Neutrophil (primary cell): ENCODE data around the gene ANO6.
A peak's percentile ranks its signal among the peaks of the same experiment; 100 is the strongest.
"Not testable (repeated sequence)": the region's sequence is repeated elsewhere in the genome, so short reads cannot be mapped to it uniquely, and the experiment has no call there.

Source experiments
- H3K27ac ChIP-seq: fragments of 200-600 bp; sonication (generic); 2 replicates; pipeline ENCODE4 v1.5.1; 2016; ENCODE audit warnings: mild to moderate bottlenecking, moderate library complexity
- H3K27me3 ChIP-seq: fragments of 200-600 bp; sonication (generic); 2 replicates; pipeline ENCODE4 v1.6.0; 2016; ENCODE audit warnings: mild to moderate bottlenecking
- H3K36me3 ChIP-seq: fragments of 200-600 bp; sonication (generic); 2 replicates; pipeline ENCODE4 v1.5.1; 2017
- H3K4me1 ChIP-seq, 2 experiments: fragments of 200-600 bp in 1 of 2; sonication (generic) in 1 of 2; 1 replicate in 1 of 2; 2 replicates in 1 of 2; pipeline versions ENCODE4 v1.5.1 to v1.6.1; 2013 to 2016; ENCODE audit warnings: low read depth in 1 of 2, low read length in 1 of 2, mild to moderate bottlenecking in 1 of 2, moderate library complexity in 1 of 2; ENCODE audit not compliant: control insufficient read depth in 1 of 2, insufficient read depth in 1 of 2
- H3K4me3 ChIP-seq, 2 experiments: fragments of 200-600 bp in 1 of 2; sonication (generic) in 1 of 2; 1 replicate in 1 of 2; 2 replicates in 1 of 2; pipeline ENCODE4 v1.5.1; 2013 to 2016; ENCODE audit warnings: low read depth in 1 of 2, low read length in 1 of 2, mild to moderate bottlenecking in 1 of 2, moderate library complexity in 1 of 2
- H3K9me3 ChIP-seq: fragments of 200-600 bp; sonication (generic); 2 replicates; pipeline ENCODE4 v1.5.1; 2016
- TF ChIP-seq, protein P1 (sequence below): fragments of 200-600 bp; sonication (generic); IDR thresholded peaks from 2 replicates; pipeline ENCODE4 v1.5.1; 2016; ENCODE audit warnings: antibody characterized with exemption

ANO6 gene, protein sequence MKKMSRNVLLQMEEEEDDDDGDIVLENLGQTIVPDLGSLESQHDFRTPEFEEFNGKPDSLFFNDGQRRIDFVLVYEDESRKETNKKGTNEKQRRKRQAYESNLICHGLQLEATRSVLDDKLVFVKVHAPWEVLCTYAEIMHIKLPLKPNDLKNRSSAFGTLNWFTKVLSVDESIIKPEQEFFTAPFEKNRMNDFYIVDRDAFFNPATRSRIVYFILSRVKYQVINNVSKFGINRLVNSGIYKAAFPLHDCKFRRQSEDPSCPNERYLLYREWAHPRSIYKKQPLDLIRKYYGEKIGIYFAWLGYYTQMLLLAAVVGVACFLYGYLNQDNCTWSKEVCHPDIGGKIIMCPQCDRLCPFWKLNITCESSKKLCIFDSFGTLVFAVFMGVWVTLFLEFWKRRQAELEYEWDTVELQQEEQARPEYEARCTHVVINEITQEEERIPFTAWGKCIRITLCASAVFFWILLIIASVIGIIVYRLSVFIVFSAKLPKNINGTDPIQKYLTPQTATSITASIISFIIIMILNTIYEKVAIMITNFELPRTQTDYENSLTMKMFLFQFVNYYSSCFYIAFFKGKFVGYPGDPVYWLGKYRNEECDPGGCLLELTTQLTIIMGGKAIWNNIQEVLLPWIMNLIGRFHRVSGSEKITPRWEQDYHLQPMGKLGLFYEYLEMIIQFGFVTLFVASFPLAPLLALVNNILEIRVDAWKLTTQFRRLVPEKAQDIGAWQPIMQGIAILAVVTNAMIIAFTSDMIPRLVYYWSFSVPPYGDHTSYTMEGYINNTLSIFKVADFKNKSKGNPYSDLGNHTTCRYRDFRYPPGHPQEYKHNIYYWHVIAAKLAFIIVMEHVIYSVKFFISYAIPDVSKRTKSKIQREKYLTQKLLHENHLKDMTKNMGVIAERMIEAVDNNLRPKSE

DNA sequence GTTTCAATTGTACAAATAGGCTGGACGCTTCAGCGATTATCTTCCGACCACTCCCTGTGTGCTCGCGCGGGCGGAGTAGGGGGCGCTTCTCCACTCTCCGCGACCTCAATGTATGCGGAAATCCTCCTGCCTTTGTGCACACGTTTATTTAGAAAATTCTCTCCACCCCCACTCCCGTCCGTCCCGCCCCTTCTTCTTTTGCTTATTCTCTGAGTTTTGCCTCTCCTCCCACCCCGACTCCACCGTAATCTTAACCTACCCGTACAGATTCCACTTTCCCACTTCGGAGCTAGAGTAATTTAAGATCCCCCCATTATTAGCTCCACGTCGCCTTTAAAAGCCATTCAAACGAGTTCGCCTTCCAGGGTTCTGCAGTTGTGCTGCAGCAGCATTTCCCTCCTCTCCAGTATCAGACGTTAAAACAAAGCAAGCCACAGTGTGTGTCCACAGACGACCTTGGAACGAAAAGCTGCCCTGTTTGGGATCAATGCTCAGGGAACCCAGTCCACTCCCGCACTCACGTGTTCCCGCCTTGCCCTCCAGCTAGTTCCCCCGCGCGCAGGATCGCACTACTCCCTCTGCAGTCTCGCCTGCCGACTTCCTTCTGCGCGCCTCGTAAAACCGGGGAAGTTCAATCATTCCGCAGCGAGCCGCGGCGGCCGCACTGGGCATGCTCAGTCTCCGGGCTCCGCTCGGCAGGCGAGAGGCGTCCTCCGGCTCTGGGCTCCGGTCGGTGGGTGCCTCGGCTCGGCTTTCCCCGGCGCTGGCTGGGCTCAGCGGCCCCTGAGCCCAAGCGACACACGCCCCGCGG lies at the start of gene ANO6:
TSS of gene ANO6 (plus strand) at position 677 of the 811 bp plus-strand sequence. CDS start 227 bp downstream, outside the sequence.
- Histone ChIP-seq H3K27me3 (no peaks in the 10 kb centered on the region), H3K9me3 (no peaks in the 10 kb centered on the region), H3K27ac (peak within 1 kb of the TSS; percentile 80), H3K4me1 (peaks cover 40 to 52% of the 10 kb centered on the region in 2 experiments), H3K36me3 (no peaks in the 10 kb centered on the region), H3K4me3 (peak within 1 kb of the TSS; percentile 74 to 78)
- TF ChIP-seq, protein P1, sequence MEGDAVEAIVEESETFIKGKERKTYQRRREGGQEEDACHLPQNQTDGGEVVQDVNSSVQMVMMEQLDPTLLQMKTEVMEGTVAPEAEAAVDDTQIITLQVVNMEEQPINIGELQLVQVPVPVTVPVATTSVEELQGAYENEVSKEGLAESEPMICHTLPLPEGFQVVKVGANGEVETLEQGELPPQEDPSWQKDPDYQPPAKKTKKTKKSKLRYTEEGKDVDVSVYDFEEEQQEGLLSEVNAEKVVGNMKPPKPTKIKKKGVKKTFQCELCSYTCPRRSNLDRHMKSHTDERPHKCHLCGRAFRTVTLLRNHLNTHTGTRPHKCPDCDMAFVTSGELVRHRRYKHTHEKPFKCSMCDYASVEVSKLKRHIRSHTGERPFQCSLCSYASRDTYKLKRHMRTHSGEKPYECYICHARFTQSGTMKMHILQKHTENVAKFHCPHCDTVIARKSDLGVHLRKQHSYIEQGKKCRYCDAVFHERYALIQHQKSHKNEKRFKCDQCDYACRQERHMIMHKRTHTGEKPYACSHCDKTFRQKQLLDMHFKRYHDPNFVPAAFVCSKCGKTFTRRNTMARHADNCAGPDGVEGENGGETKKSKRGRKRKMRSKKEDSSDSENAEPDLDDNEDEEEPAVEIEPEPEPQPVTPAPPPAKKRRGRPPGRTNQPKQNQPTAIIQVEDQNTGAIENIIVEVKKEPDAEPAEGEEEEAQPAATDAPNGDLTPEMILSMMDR: no peak

DNA sequence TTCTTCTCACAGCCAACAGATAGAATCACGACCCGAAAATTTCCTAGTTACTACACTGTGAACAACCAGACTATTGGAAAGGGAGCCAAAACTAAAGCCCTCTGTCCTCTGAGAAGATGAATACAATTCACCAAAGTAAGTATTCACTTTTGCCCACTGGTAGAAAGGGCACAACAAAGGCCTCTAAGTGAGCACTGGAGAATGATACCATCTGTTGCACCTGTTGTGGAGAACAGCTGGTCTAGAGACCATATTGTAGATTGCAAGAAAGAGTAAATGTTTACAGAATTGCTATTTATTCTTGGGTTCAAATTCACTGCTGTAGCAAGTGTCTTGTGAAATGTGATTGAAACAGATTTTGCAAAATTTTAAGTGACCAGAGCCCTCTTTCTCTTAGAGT lies 46.9 kb upstream of the ANO6 start:
- Histone ChIP-seq H3K27ac (no peak overlapping the region), H3K9me3 (no peaks in the 10 kb centered on the region), H3K36me3 (no peaks in the 10 kb centered on the region), H3K27me3 (no peaks in the 10 kb centered on the region), H3K4me1 (peaks cover 0 to 10% of the 10 kb centered on the region in 2 experiments), H3K4me3 (no peak overlapping the region)
- TF ChIP-seq, protein P1: no peak

DNA sequence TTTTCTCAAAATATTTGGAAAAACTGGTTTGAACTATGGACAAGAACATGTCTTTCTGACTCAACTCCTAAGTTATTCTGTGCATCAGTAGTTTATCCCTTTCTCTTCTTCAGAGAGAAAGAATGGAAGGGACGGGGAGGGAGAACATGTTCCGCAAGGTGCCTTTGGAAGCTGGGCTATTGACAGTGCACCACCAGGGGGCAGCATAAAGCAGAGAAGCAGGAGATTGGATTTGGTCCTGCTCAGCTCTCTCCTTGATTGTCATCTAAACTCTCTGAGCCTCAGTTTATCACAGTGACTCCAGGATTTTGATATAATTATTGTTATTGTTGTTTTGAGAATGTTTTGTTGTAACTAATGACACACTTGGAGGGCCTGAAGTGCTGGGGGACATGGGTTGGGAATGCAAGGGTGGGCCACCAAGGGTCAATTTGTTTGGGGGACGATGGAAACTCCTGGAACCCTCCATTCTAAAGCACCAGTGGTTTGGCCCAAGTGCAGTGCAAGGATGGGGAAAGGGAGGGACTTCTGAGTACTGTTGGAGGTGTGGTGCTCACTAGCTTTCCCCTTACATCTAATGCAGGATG lies 45.3 kb upstream of the ANO6 start:
- no peaks in the 10 kb centered on the region for H3K27me3 ChIP-seq
- H3K4me1 ChIP-seq: peaks cover 0 to 10% of the 10 kb centered on the region in 2 experiments
- no peaks in the 10 kb centered on the region for H3K9me3 ChIP-seq
- no peak overlapping the region for H3K27ac ChIP-seq
- TF ChIP-seq, protein P1: peak; percentile 62
- no peaks in the 10 kb centered on the region for H3K36me3 ChIP-seq
- no peak overlapping the region for H3K4me3 ChIP-seq

DNA sequence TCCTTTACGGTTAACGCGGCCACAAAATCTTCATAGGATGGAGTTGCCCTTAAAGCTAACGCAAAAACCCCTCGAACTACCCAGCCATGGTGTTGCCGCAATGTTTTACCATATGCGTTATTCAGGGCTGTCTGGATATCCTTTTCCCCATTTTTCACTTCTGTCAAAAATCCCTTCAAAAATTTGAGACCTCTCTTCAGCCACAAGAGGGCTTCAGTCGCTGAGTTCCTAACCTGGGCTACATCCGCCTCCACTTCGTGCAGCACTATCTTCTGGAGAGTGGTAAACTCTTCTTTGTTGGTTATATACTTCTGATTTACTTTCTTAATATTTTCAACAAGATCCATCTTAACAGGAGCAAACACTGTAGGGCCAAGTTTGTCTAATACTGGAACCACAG lies 42.6 kb upstream of the ANO6 start:
- peaks cover 0 to 10% of the 10 kb centered on the region in 2 experiments for H3K4me1 ChIP-seq
- not testable (repeated sequence) for H3K36me3 ChIP-seq, H3K27me3 ChIP-seq, H3K27ac ChIP-seq, H3K9me3 ChIP-seq, H3K4me3 ChIP-seq

DNA sequence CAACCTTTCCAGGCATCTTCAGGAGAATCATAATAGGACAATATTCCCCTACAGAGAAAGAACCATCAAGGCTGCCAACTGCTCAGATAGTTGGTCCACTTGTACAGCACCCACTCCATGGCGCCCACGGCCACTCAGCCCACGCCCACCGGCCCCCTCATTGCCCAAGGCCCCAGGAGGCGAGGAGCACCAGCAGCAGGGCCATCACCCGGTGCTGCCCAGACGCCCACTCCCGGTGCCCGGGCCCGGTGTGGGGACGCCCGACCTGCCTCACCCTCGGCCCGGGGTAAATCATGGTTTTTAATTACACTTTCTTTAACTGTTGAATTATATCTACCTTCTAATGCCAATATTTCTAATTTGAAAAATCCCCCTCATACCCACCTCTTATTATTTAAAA lies 41.3 kb upstream of the ANO6 start:
- Histone ChIP-seq H3K4me1 (peaks cover 0 to 10% of the 10 kb centered on the region in 2 experiments), H3K27ac (no peak overlapping the region), H3K36me3 (no peaks in the 10 kb centered on the region), H3K9me3 (peaks cover 10% of the 10 kb centered on the region), H3K4me3 (no peak overlapping the region), H3K27me3 (no peaks in the 10 kb centered on the region)
- TF ChIP-seq, protein P1: no peak
